Measurements from ENCODE around the gene SULT1A1. TPM values are rescaled to one million over a fixed set of nuclear protein-coding genes. Genes with fewer than 3 reads are reported as not detected.

The SULT1A1 gene
- total and polyA plus RNA-seq, 2 of the 8 experiments (the other 6 are each of a cell fraction or from before 2014, with no cell fraction given), result 2.1 to 4.0 TPM

DNA sequence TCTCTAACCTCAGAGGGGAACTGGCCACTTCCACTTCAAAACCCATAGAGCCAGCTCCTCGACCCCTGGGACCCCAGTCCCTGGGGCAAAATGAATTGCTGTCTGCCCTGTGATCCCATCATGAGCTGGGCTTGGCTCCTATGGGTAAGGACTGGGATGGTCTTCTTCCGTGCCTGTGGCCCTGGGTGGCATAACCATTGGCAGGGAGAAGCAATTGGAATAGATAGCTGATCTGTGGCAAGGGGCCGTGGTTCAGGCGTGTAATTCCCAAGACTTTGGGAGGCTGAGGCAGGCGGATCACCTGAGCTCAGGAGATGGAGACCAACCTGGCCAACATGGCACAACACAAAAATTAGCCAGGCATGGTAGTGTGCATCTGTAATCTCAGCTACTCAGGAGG, 17.3 kb downstream of the SULT1A1 start:
- POLR2A ChIA-PET (ENCODE audit: partially characterized antibody), result interaction anchor here (1.0 to 3.2 kb wide), 4 partner anchors 12 to 38 kb away, joined by 3 to 9 read pairs (median 4); partner anchors contain the start of gene SGF29
- Histone ChIP-seq H3K4me2 (ENCODE audit: insufficient read depth in 1 of 2, low read depth in 2 of 2, low read length in 2 of 2) (no peak overlapping the region), H4K5ac (ENCODE audit: insufficient read length, low read depth, low read length) (no peak overlapping the region), H2BK15ac (ENCODE audit: low read length) (no peak overlapping the region), H3K27ac (ENCODE audit: low read depth, low read length) (no peak overlapping the region), H3K9ac (replicated peaks in 1 of 4; ENCODE audit: extremely low read depth in 1 of 4, low read depth in 3 of 4, low read length in 3 of 4) (no peak overlapping the region), H3K27me3 (replicated peaks in 1 of 4; ENCODE audit: control insufficient read depth in 3 of 4, extremely low read depth in 1 of 4, insufficient read depth in 3 of 4, low read length in 3 of 4) (no peaks in the 10 kb centered on the region), H4K20me1 (replicated peaks in 1 of 2; ENCODE audit: control insufficient read depth in 1 of 2, insufficient read depth in 2 of 2, low read length in 2 of 2) (no peaks in the 10 kb centered on the region), H3K18ac (ENCODE audit: extremely low read depth, low read length) (no peak overlapping the region), H2BK20ac (ENCODE audit: low read length) (no peak overlapping the region), H3K4me3 (ENCODE audit: extremely low read depth in 1 of 4, insufficient read depth in 2 of 4, low read depth in 3 of 4, low read length in 4 of 4) (no peak overlapping the region), H4K8ac (ENCODE audit: extremely low read depth, insufficient read depth, low read length) (no peak overlapping the region), H3K56ac (replicated peaks; ENCODE audit: insufficient read length, low read depth, low read length) (no peak overlapping the region), H3K23me2 (ENCODE audit: low read depth, low read length) (no peaks in the 10 kb centered on the region), H2BK12ac (ENCODE audit: low read depth, low read length) (no peak overlapping the region), H2BK120ac (replicated peaks; ENCODE audit: low read depth, low read length) (no peak overlapping the region), H3K36me3 (ENCODE audit: control insufficient read depth in 2 of 4, insufficient read depth in 4 of 4, low read length in 3 of 4) (peaks cover 0 to 4% (median 1%) of the 10 kb centered on the region in 4 experiments; a peak in 4 of 8 replicates), H3K14ac (ENCODE audit: insufficient read length) (no peak overlapping the region), H3K4ac (replicated peaks; ENCODE audit: insufficient read length, low read depth, low read length) (no peak overlapping the region), H3K23ac (ENCODE audit: insufficient read length) (no peak overlapping the region), H3K4me1 (replicated peaks in 1 of 4; ENCODE audit: control insufficient read depth in 3 of 4, insufficient read depth in 4 of 4, low read length in 3 of 4) (peaks cover 0 to 12% (median 6%) of the 10 kb centered on the region in 4 experiments; a peak in 5 of 7 replicates), H2BK5ac (ENCODE audit: low read depth, low read length) (no peak overlapping the region), H2AK5ac (ENCODE audit: low read depth, low read length) (no peak overlapping the region), H4K91ac (replicated peaks; ENCODE audit: insufficient read length, low read length) (no peak overlapping the region), H3K9me3 (ENCODE audit: insufficient read depth in 2 of 2, low read depth in 1 of 2, low read length in 1 of 2) (no peaks in the 10 kb centered on the region), H3K79me1 (ENCODE audit: low read depth, low read length) (no peaks in the 10 kb centered on the region), H2AFZ (ENCODE audit: low read length) (no peak overlapping the region), H3K79me2 (ENCODE audit: control insufficient read depth in 1 of 2, insufficient read depth in 2 of 2, low read length in 2 of 2) (no peaks in the 10 kb centered on the region)
- CTCF ChIA-PET (ENCODE audit: partially characterized antibody), result interaction anchor here (0.6 to 1.6 kb wide), 3 partner anchors 8 to 24 kb away, joined by 3 to 6 read pairs (median 5); no protein-coding TSS in a partner anchor
- FAIRE-seq, result no peak
- DNase-seq (ENCODE audit: low read depth in 1 of 2, low spot score in 2 of 2), result no peak
- 98% methylated on average over 5 of the region's 5 CpGs; no CpG with 5 or more reads in 1 of the 2 experiments for WGBS, 2 experiments (ENCODE audit: extremely low coverage in 1 of 2, insufficient coverage in 1 of 2, insufficient read length in 1 of 2, insufficient replicate concordance in 2 of 2, low coverage in 1 of 2, low lambda C conversion rate in 2 of 2, missing lambda C conversion rate in 1 of 2)
- no peak for TF ChIP-seq JUND (IDR thresholded peaks at IDR 0.05; ENCODE audit: low read length)

Data from H1 (cell line).